ENCODE measurements around the gene NRG2.

NRG2 gene

GRCh38 chr5:139946440-139946839, 96.7 kb downstream of the NRG2 start:
- no peak for DNase-seq (ENCODE audit: low read depth in 2 of 2)

GRCh38 chr5:139946006-139946405, 97.1 kb downstream of the NRG2 start:
- DNase-seq (ENCODE audit: low read depth in 2 of 2) = no peak

- DNase-seq (ENCODE audit: low read depth in 2 of 2) = no peak
Measured at GRCh38 chr5:139942243-139942642, 100.9 kb downstream of the NRG2 start.

DNA sequence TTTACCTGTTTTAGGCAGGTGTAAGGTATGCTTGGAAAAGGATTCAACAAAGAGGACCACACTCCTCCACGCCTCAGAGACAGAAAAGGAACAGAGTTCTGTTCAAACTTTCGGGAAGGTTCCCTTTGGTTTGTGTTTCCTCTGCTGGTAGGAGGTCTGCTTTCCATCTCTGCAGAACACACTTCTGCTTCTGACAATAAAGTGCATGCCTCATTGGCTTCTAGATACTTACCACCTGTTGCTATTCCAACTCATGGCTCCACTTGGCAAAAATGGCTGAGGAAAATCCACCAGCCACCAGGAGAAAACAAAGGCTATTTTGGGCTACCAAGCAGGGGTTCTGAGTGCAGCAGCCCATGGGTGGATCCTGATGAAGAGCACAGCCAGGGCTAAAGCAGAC, 112.7 kb downstream of the NRG2 start:
- DNase-seq (ENCODE audit: low read depth in 2 of 2) = no peak

- DNase-seq (ENCODE audit: low read depth in 2 of 2) = no peak
Measured at GRCh38 chr5:139926797-139927503, 116.1 kb downstream of the NRG2 start.

- no peak for DNase-seq (ENCODE audit: low read depth in 2 of 2)
Measured at GRCh38 chr5:139925650-139926640, 117.2 kb downstream of the NRG2 start.

DNA sequence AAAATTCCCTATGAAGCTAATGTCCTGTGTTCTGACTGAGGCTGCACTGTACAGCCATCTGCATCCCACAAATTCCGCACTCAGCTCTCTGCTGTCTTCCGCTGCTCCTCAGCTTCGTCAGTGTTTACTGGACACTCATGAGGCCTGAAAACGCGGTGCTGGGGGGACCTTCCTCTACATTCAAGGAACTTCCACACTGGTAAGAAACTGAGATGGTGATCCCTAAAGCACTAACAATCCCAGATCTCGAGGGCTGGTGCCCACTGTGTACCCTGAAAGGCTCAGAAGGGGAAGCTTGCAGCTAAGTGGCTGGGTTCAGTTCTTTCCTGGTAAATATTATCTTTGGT, 117.9 kb downstream of the NRG2 start:
- DNase-seq (ENCODE audit: low read depth in 2 of 2) = no peak

DNA sequence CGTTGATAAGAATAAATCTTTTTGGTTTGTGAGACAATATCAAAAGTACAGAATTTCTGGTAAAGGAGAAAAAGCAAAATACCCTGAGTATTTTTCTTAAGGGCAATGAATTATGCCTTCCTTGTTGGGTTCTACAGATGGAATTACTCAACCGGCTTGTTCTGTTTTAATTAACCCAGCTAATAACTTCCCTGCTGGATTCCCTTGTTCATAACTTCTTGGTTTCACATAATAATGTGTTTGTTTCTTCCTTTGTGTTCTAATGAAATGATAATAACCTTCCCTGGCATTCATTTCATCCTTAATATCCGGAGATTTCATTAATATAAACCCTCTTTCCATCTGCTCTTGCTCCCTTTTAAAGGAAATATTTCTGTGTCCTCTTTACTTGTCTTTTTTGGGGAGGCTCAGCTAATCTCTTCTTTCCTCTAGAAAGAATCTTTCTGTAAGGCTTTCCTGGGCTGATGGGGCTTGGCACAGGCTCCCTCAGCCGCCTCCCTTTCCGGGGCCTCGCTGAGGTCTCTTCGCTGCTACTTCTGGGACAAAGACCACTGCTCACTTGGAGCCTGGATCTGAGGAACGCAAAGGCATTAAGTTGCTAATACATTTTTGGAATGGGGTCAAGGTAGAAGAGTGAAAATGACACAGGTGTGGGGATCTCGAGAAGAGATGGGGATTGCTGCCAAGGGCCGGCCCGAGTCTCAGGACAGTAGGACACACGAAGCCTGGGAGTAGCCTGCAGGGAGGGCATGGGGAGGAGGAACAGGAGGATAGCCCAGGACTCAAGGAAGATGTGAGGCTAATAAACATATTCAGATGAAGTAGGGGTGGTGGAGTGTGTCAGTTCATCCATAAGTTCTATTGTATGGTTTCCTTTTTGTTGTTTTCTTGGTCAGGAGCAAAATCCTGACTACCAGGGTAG, 118.5 kb downstream of the NRG2 start:
- DNase-seq (ENCODE audit: low read depth in 2 of 2) = no peak

DNA sequence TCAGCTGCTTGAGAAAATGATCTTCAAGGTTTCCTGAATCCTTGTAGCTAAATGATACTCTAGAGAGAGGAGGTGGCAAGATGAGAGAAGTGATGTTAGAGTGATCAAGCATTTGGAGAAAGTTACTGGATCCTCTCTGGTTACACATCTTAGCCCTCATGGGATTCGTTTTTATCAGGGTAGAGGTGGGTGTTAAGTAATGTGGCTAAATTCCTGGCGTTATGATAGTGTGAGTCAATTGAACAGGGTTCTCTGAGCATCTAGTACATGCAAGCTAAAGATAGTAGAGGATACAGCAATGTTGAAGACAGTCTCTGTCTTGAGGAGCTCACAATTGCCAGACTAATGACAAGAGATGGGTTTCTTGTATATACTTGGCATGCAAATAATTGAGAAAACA, 123.8 kb downstream of the NRG2 start:
- no peak for DNase-seq (ENCODE audit: low read depth in 2 of 2)

- DNase-seq (ENCODE audit: low read depth in 2 of 2) = no peak
Measured at GRCh38 chr5:139915834-139916233, 127.3 kb downstream of the NRG2 start.

DNA sequence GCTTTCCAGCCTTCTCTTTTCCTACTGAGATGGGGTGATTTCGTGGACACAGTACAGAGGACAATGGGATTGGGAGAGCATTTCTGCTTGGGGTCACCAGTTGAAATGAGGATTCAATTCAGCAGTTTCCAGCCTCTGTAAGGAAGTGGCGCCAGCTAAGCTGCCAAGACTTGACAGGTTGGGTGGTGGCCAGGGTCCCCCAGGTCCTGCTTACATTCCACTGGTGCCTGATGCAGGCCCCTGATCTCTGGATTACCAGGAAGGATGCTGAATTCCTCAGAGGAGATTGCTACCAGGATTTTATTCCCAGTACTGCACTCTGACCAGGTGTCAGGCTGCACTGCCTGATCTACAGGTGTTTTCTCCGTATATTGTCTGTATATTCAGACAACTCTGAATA, 127.8 kb downstream of the NRG2 start:
- DNase-seq (ENCODE audit: low read depth in 2 of 2) = no peak

- no peak for DNase-seq (ENCODE audit: low read depth in 2 of 2)
Measured at GRCh38 chr5:139914218-139914807, 128.8 kb downstream of the NRG2 start.

- DNase-seq (ENCODE audit: low read depth in 2 of 2) = no peak
Measured at GRCh38 chr5:139912804-139913203, 130.3 kb downstream of the NRG2 start.

GRCh38 chr5:139912158-139912557, 130.9 kb downstream of the NRG2 start:
- no peak for DNase-seq (ENCODE audit: low read depth in 2 of 2)

DNA sequence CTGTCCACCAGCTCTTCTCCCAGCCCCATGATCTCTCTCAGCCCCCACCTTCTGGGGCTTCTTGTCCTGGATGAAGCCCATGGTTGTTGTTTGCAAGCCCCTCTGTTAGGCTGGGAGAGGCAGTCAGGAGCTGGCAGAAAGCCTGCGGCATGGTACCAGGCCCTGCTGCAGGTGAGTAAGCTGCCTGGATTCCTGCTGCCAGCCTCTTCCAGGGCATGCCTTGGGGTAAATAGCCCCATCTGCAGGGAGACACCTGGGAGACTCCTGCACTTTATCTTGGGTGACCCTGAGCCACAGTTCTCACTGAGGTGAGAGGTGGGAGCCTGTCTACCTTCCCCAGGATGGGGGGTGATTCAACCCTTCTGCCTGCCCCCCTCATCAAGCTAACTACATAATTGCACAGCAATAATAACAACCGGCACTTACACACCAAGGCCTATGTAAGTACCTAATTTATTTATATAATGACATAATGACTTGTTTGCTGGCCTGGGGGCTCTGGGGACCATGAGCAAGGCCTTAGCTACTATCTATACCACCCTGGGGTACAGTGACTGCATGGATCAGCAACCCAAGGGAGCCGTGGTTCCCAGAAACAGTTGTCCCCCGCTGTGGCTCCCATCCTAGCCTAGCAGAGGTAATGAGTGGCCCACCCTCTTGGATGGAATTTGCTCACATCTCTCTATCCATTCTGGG, 131.5 kb downstream of the NRG2 start:
- DNase-seq (ENCODE audit: low read depth in 2 of 2) = no peak

DNA sequence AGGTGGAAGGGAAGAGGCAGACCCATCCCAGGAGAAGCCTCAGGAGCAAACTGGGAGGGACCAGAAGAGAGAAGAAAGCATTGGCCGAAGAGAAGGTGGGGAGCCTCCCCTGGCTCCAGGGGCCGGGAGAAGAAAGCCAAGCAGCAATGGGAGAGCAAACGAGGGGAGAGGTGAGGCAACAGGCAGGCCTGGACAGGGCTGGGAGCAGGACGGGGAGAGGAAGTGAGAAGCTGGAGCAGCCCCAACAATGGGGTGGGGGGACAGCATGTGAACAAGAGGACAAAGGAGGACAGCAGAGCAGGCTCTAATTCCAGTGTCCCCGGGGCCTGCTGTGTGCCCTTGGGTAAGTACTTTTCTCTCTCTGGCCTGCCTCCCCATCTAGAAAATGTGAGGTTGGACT, 132.2 kb downstream of the NRG2 start:
- no peak for DNase-seq (ENCODE audit: low read depth in 2 of 2)

DNA sequence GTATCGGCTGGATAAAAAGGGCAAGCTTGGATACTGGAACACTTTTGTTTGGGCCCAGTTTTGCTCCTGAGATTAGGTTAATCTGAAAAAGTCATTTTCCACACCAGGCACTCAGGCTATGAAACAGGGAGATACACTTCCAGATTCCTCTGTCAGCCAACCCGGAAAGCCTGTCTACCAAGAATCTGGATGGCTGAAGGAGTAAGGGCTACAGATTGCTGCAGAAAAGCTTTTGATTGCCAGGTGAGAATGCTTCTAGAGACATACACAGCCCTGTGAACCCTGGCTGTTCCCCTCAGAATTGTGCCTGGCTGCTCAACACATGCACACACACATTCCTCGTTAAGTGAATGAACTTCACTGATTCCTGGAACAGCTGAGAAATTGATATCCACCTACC, 133.1 kb downstream of the NRG2 start:
- no peak for DNase-seq (ENCODE audit: low read depth in 2 of 2)

DNA sequence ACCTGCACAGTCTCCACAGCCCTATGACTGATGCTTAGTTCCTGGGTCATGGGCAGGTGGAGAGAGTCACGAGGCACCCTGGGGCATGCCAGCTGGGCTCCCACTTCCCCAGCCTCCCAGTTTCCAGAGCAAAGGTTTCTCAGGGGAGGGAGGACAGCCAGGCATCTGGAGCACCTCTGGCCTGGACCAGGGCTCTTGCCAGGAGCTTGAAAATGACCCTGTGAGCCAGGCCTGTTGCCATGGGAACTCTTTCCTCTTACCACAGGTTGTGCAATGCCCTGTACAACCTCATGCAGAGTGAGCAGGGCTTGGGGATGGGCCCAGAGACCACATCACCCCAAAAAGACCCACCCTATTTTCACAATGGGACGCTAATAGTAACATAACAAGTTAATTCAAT, 134.3 kb downstream of the NRG2 start:
- DNase-seq (ENCODE audit: low read depth in 2 of 2) = no peak

- DNase-seq (ENCODE audit: low read depth in 2 of 2) = no peak
Measured at GRCh38 chr5:139906661-139907060, 136.4 kb downstream of the NRG2 start.

GRCh38 chr5:139904816-139905661, 138.1 kb downstream of the NRG2 start:
- no peak for DNase-seq (ENCODE audit: low read depth in 2 of 2)

Measured in stimulated activated CD8-positive, alpha-beta memory T cell treated with anti-CD3 and anti-CD28 coated beads, Interleukin-15, amount 100 ng/mL, for 4 hours (primary cell).